CD4-positive, alpha-beta memory T cell (primary cell): ENCODE results near the gene AGAP1. TPM values are rescaled to one million over a fixed set of nuclear protein-coding genes. Genes with fewer than 3 reads are reported as not detected.

Source experiments
- CTCF ChIA-PET: fragments of 350-600 bp; sonication (Branson Sonifier 250); formaldehyde crosslinking; loops from one replicate; lab custom pipeline; 2021; ENCODE audit warnings: inconsistent platforms; ENCODE audit not compliant: partially characterized antibody; lab: Charles Lee
- POLR2A ChIA-PET: fragments of 350-600 bp; sonication (Branson Sonifier 250); formaldehyde crosslinking; loops from one replicate; lab custom pipeline; 2021; ENCODE audit not compliant: partially characterized antibody; lab: Charles Lee
- DNase-seq, 5 donors: peaks; one replicate each; pipeline versions ENCODE4 v3.0.0 to v3.0.0-alpha.2; 2020 to 2022; ENCODE audit warnings: mixed read lengths in 1 of 5
- H3K27ac ChIP-seq: one replicate; pipeline ENCODE4 v1.7.0; 2013; ENCODE audit warnings: low read depth, low read length
- H3K27me3 ChIP-seq: 2 replicates; pipeline ENCODE4 v1.7.0; 2013; ENCODE audit warnings: mild to moderate bottlenecking, low read length, moderate library complexity; ENCODE audit not compliant: insufficient read depth
- H3K36me3 ChIP-seq: 2 replicates; pipeline ENCODE4 v1.7.0; 2013; ENCODE audit warnings: mild to moderate bottlenecking, low read length, moderate library complexity; ENCODE audit not compliant: insufficient read depth
- H3K4me1 ChIP-seq: 2 replicates; pipeline ENCODE4 v1.7.0; 2013; ENCODE audit warnings: mild to moderate bottlenecking, low read length, moderate library complexity; ENCODE audit not compliant: insufficient read depth
- H3K4me3 ChIP-seq, 2 donors: one replicate each; pipeline ENCODE4 v1.7.0; 2013; ENCODE audit warnings: low read length in 2 of 2, mild to moderate bottlenecking in 1 of 2
- H3K9me3 ChIP-seq, 2 donors: one replicate each; pipeline ENCODE4 v1.7.0; 2013; ENCODE audit warnings: low read length in 2 of 2, control low read depth in 1 of 2; ENCODE audit not compliant: control insufficient read depth in 1 of 2
- H3K27ac Mint-ChIP-seq, 7 donors: one replicate each; pipeline ENCODE4 v1.8.0; 2020 to 2021; ENCODE audit warnings: mixed read lengths in 7 of 7, mild to moderate bottlenecking in 6 of 7, inconsistent platforms in 3 of 7, moderate library complexity in 3 of 7
- H3K27me3 Mint-ChIP-seq, 2 donors: one replicate each; pipeline ENCODE4 v1.8.0; 2020 to 2021; ENCODE audit warnings: mixed read lengths in 2 of 2
- H3K36me3 Mint-ChIP-seq, 2 donors: one replicate each; pipeline ENCODE4 v1.8.0; 2020 to 2021; ENCODE audit warnings: mixed read lengths in 2 of 2, inconsistent platforms in 1 of 2, mild to moderate bottlenecking in 1 of 2
- H3K4me1 Mint-ChIP-seq, 4 donors: one replicate each; pipeline ENCODE4 v1.8.0; 2020 to 2021; ENCODE audit warnings: mixed read lengths in 4 of 4, mild to moderate bottlenecking in 1 of 4
- H3K4me3 Mint-ChIP-seq, 8 donors: one replicate each; pipeline ENCODE4 v1.8.0; 2020 to 2021; ENCODE audit warnings: mixed read lengths in 8 of 8, mild to moderate bottlenecking in 7 of 8, moderate library complexity in 6 of 8, inconsistent platforms in 3 of 8
- H3K9me3 Mint-ChIP-seq, 8 donors: one replicate each; pipeline ENCODE4 v1.8.0; 2020 to 2021; ENCODE audit warnings: mixed read lengths in 8 of 8, mild to moderate bottlenecking in 5 of 8, inconsistent platforms in 3 of 8, moderate library complexity in 1 of 8
- intact Hi-C: fragments of 100-400 bp; cut with micrococcal nuclease; formaldehyde crosslinking; loops from one replicate; pipeline ENCODE4 v1.15.1; 2023
- polyA plus RNA-seq, 2 donors: library from polyadenylated mRNA; unstranded; fragments of 300-500 nt; fragmentation: Illumina TruSeq; gene quantifications; one replicate each; pipeline ENCODE4 v1.2.3, GENCODE V29; 2021
- total RNA-seq, 2 experiments: library from RNA; stranded (reverse); gene quantifications; one replicate each; pipeline ENCODE4 v1.2.3, GENCODE V29; 2021

AGAP1 gene
- total and polyA plus RNA-seq, 4 experiments from 2014 or later, result 0.24 to 2.9 (median 1.9) TPM

- H3K4me1 Mint-ChIP-seq, result no peaks in the 10 kb centered on the region
- Histone ChIP-seq H3K4me3 (no peak overlapping the region), H3K27ac (no peak overlapping the region), H3K36me3 (no peaks in the 10 kb centered on the region), H3K9me3 (no peaks in the 10 kb centered on the region), H3K27me3 (no peaks in the 10 kb centered on the region), H3K4me1 (no peaks in the 10 kb centered on the region)
- CTCF ChIA-PET, result no interaction called here
- H3K36me3 Mint-ChIP-seq, result no peaks in the 10 kb centered on the region
- H3K27me3 Mint-ChIP-seq, result peaks cover 0 to 5% of the 10 kb centered on the region in 2 donors
- POLR2A ChIA-PET, result no interaction called here
- no peaks in the 10 kb centered on the region for H3K9me3 Mint-ChIP-seq
- no peak for DNase-seq
- H3K27ac Mint-ChIP-seq, result no peak overlapping the region
- no peak overlapping the region for H3K4me3 Mint-ChIP-seq
- intact Hi-C loops, result no loop called here
These were observed 612.9 kb downstream of the AGAP1 start for GRCh38 chr2:236106761-236107160.

DNA sequence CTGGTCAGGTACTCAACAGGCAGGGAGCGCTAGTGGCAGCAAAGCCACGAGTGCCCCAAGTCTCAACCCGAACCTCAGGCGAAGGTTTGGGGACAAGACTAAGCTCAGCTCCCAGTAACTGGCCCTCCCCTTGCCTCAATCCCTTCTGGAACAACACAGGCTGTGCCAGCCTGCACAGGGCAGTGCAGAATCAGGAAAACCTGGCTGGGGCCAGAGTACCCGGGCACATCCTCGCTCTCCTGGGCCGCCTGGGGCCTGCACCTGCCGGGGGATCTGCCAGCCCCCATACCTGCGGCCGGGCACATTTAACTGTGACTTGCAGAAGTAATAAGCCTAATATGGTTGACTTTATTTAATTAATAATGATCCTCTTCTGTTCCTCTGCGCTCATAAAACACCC is 613.7 kb downstream of the AGAP1 start:
- ChIA-PET POLR2A (no interaction called here), CTCF (no interaction called here)
- Mint-ChIP-seq H3K4me3 (no peak overlapping the region), H3K27ac (no peak overlapping the region), H3K36me3 (no peaks in the 10 kb centered on the region), H3K4me1 (no peaks in the 10 kb centered on the region), H3K9me3 (no peaks in the 10 kb centered on the region), H3K27me3 (peaks cover 0 to 6% of the 10 kb centered on the region in 2 donors)
- H3K27ac ChIP-seq, result no peak overlapping the region
- no peak for DNase-seq
- no peaks in the 10 kb centered on the region for H3K4me1 ChIP-seq
- no peaks in the 10 kb centered on the region for H3K27me3 ChIP-seq
- intact Hi-C loops, result no loop called here
- no peaks in the 10 kb centered on the region for H3K36me3 ChIP-seq
- H3K9me3 ChIP-seq, result no peaks in the 10 kb centered on the region
- H3K4me3 ChIP-seq, result no peak overlapping the region

GRCh38 chr2:236107942-236108625 is 614.2 kb downstream of the AGAP1 start:
- ChIA-PET POLR2A (no interaction called here), CTCF (interaction anchor here (0.6 kb wide), 1 partner anchor 7 kb away, joined by 3 read pairs; no protein-coding TSS in a partner anchor)
- DNase-seq, result no peak
- Histone ChIP-seq H3K4me1 (no peaks in the 10 kb centered on the region), H3K9me3 (no peaks in the 10 kb centered on the region), H3K4me3 (no peak overlapping the region), H3K27me3 (no peaks in the 10 kb centered on the region), H3K27ac (no peak overlapping the region), H3K36me3 (no peaks in the 10 kb centered on the region)
- Mint-ChIP-seq H3K9me3 (no peaks in the 10 kb centered on the region), H3K36me3 (no peaks in the 10 kb centered on the region), H3K27me3 (peaks cover 0 to 6% of the 10 kb centered on the region in 2 donors), H3K27ac (peak overlapping the region in 1 of 7 donors; percentile 29), H3K4me3 (no peak overlapping the region), H3K4me1 (no peaks in the 10 kb centered on the region)
- intact Hi-C loops, result no loop called here

DNA sequence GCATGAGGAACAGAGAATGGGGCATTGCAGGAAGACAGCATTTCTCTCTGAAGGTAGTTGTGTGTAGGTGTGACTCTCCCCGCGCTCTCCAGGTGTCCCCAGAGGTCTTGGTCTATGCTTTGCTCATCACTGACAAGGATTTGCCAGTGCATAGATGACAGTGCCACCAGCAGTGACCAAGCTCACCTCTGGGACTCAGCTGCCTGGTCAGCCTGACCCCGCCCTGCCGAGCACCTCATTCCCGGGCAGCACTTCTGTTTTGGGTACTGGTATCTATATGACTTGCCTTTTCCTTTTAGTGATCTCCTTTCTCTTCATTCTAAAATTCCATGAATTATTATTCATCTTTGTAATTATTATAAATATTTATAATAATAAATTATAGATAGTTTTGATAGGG is 615.2 kb downstream of the AGAP1 start:
- Histone ChIP-seq H3K27me3 (no peaks in the 10 kb centered on the region), H3K4me3 (no peak overlapping the region), H3K9me3 (no peaks in the 10 kb centered on the region), H3K36me3 (no peaks in the 10 kb centered on the region), H3K27ac (no peak overlapping the region), H3K4me1 (no peaks in the 10 kb centered on the region)
- CTCF ChIA-PET, result interaction anchor here (0.6 kb wide), 1 partner anchor 8 kb away, joined by 3 read pairs; no protein-coding TSS in a partner anchor
- Mint-ChIP-seq H3K27ac (no peak overlapping the region), H3K4me1 (no peaks in the 10 kb centered on the region), H3K36me3 (no peaks in the 10 kb centered on the region), H3K27me3 (peaks cover 0 to 6% of the 10 kb centered on the region in 2 donors), H3K4me3 (no peak overlapping the region), H3K9me3 (no peaks in the 10 kb centered on the region)
- intact Hi-C loops, result no loop called here
- DNase-seq, result no peak
- POLR2A ChIA-PET, result no interaction called here

GRCh38 chr2:236109473-236109872 is 615.6 kb downstream of the AGAP1 start:
- Mint-ChIP-seq H3K9me3 (no peaks in the 10 kb centered on the region), H3K4me1 (no peaks in the 10 kb centered on the region), H3K27me3 (peaks cover 0 to 6% of the 10 kb centered on the region in 2 donors), H3K36me3 (no peaks in the 10 kb centered on the region), H3K27ac (no peak overlapping the region), H3K4me3 (no peak overlapping the region)
- Histone ChIP-seq H3K4me1 (no peaks in the 10 kb centered on the region), H3K27me3 (no peaks in the 10 kb centered on the region), H3K27ac (no peak overlapping the region), H3K9me3 (no peaks in the 10 kb centered on the region), H3K4me3 (no peak overlapping the region), H3K36me3 (no peaks in the 10 kb centered on the region)
- intact Hi-C loops, result no loop called here
- no peak for DNase-seq
- ChIA-PET POLR2A (no interaction called here), CTCF (no interaction called here)

DNA sequence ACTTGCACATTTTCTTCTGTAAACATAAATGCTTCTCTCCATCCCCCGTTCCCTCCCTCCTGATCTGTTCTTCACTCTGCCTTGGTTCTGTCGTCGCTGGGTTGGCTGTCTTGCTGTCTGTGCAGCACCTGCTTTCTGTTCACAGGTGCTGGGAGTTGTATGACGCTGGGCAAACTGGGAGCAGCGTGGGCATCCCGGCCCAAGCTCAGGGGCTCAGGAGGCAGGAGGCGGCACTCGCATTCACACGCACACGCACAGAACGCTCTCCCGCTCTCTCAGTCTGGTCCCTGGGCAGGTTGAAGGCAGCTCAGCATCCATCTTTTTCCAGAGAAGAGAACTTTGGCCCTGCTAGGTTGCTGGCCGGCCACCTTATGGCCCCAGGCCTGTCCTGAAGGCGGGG is 618.6 kb downstream of the AGAP1 start:
- H3K4me1 Mint-ChIP-seq, result no peaks in the 10 kb centered on the region
- POLR2A ChIA-PET, result no interaction called here
- CTCF ChIA-PET, result no interaction called here
- Histone ChIP-seq H3K27me3 (no peaks in the 10 kb centered on the region), H3K9me3 (no peaks in the 10 kb centered on the region), H3K27ac (no peak overlapping the region), H3K4me1 (no peaks in the 10 kb centered on the region), H3K36me3 (no peaks in the 10 kb centered on the region), H3K4me3 (no peak overlapping the region)
- H3K36me3 Mint-ChIP-seq, result no peaks in the 10 kb centered on the region
- no peak for DNase-seq
- H3K9me3 Mint-ChIP-seq, result no peaks in the 10 kb centered on the region
- intact Hi-C loops, result no loop called here
- H3K4me3 Mint-ChIP-seq, result no peak overlapping the region
- no peak overlapping the region for H3K27ac Mint-ChIP-seq
- H3K27me3 Mint-ChIP-seq, result peaks cover 4 to 6% of the 10 kb centered on the region in 2 donors

GRCh38 chr2:236113425-236113824 is 619.6 kb downstream of the AGAP1 start:
- Mint-ChIP-seq H3K4me1 (no peaks in the 10 kb centered on the region), H3K27me3 (peaks cover 3 to 4% of the 10 kb centered on the region in 2 donors), H3K36me3 (no peaks in the 10 kb centered on the region), H3K4me3 (no peak overlapping the region), H3K27ac (no peak overlapping the region), H3K9me3 (no peaks in the 10 kb centered on the region)
- Histone ChIP-seq H3K4me1 (no peaks in the 10 kb centered on the region), H3K36me3 (no peaks in the 10 kb centered on the region), H3K9me3 (no peaks in the 10 kb centered on the region), H3K4me3 (no peak overlapping the region), H3K27ac (no peak overlapping the region), H3K27me3 (no peaks in the 10 kb centered on the region)
- intact Hi-C loops, result no loop called here
- ChIA-PET POLR2A (no interaction called here), CTCF (no interaction called here)
- no peak for DNase-seq
